WI38 (cell line): ENCODE results near the gene JDP2.

Source experiments
- H3K4me3 ChIP-seq: 2 replicates; pipeline ENCODE4 v1.5.1; 2011; ENCODE audit warnings: low read depth, mild to moderate bottlenecking, control low read depth, low read length
- TF ChIP-seq, protein P1 (sequence below): IDR thresholded peaks from 2 replicates; pipeline ENCODE4 v1.5.1; 2012; ENCODE audit warnings: low read depth, mild to moderate bottlenecking, control low read depth, low read length

The JDP2 gene

DNA sequence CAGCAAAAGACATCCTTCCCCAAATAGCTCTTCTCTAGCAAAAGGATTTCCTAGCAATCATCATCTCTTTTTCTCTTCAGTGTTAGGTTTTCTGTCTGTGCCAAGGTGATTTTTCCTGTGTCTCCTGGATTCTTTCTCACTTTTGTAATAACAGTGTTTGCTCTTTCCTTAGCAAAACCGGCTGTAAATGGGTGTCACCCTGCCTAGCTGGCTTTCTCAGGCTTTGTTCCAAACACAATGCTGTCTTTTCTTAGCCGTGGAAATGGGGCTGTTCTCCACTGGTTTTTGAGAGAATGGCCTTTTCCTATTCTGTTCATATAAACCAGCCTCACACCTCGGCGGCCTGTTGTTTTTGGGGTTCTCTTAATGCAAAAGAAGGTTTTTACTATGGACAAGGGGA lies 21.9 kb downstream of the JDP2 start:
- TF ChIP-seq, protein P1, sequence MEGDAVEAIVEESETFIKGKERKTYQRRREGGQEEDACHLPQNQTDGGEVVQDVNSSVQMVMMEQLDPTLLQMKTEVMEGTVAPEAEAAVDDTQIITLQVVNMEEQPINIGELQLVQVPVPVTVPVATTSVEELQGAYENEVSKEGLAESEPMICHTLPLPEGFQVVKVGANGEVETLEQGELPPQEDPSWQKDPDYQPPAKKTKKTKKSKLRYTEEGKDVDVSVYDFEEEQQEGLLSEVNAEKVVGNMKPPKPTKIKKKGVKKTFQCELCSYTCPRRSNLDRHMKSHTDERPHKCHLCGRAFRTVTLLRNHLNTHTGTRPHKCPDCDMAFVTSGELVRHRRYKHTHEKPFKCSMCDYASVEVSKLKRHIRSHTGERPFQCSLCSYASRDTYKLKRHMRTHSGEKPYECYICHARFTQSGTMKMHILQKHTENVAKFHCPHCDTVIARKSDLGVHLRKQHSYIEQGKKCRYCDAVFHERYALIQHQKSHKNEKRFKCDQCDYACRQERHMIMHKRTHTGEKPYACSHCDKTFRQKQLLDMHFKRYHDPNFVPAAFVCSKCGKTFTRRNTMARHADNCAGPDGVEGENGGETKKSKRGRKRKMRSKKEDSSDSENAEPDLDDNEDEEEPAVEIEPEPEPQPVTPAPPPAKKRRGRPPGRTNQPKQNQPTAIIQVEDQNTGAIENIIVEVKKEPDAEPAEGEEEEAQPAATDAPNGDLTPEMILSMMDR = no peak
- H3K4me3 ChIP-seq = no peak overlapping the region

DNA sequence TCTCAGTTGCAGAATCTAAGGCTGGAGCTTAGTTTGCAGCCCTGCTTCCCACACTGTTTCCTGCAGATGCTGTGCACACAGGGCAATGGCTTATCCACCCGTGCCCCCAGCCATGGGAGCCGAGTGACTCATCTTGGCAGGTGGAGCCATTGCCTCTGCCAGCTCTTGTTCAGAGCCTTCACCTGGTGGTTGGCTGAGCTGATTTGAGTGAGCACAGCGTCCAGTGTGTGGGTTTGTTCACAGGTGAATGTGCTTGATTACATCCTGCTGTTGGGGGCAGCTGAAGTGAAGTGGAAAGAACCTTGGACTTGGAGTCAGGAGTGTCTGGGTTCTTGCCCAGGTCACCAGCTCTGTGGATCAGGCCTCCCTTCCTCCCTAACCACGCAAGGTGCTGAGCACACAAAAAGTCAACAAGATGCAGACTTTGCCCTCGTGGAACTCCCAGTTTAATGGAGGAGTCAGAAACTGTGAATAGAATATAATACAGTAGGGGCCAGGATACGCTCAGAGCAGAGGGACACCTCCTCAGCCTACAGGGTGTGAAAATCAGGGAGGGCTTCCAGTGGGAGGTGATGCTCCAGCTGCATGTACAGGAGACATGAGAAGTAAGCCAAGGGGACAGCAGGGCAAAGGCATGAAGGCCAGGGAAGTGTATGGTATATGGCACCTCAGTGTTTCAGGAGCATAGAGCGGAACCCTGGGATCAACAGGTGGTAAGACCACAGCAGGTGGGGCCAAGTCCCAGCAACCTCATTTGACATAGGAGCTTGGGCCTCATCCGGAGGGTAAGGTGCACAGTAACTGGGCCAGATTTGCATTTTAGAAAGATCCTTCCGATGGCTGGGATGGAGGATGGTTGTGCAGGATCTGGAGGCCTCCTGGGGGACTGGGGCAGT lies 22.8 kb downstream of the JDP2 start:
- TF ChIP-seq, protein P1 = no peak
- H3K4me3 ChIP-seq = no peak overlapping the region

GRCh38 chr14:75452324-75452723 lies 24.5 kb downstream of the JDP2 start:
- 0 out of 2 replicates have a peak overlapping the region, but pooled peaks have one; percentile 12 for H3K4me3 ChIP-seq
- TF ChIP-seq, protein P1 = no peak

DNA sequence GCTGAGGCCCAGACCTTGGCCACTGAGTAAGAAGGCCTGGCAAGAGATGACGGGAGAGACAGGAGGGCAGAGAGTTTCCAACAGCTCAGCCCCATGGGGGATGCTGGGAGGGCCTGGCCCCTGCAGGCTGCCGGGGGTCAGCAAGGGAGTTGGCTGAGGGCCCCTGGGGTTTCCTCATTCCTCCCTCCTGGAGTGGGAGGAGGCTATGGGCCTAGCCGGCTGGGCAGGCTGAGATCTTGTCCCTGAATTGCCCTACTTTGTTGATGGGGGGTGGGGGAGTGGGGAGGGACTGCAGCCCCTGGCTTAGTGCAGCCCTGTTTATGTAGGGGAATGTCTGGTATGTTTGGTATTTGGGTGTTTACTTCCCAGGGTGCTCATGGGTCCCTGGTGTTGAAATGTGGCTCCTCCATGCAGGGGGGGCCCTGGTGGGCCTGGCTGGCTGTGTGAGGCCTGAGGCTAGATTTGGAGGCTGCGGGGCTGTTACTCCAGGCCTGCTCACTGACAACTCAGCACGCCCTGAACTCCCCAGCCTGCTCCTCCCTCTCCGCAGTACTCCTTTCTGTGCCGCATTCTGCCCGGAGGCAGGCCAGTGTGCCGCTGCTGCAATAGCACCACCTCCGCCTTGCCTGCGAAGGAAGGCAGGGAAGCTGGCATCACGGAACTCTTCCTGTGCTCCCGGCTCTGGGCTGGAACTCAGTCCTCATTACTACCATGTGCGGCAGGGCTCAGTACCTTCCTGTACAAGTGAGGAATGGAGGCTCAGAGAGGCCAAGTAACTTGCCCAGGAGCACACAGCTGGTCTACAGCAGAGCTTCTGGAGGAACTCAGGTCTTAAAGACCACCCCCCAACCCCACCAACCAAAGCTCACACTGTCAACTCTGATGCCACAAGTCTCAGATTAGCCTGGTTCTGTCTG lies 25.3 kb downstream of the JDP2 start:
- TF ChIP-seq, protein P1 = no peak
- H3K4me3 ChIP-seq = peak overlapping the region; percentile 12; the same call in 1 of the 2 replicates

DNA sequence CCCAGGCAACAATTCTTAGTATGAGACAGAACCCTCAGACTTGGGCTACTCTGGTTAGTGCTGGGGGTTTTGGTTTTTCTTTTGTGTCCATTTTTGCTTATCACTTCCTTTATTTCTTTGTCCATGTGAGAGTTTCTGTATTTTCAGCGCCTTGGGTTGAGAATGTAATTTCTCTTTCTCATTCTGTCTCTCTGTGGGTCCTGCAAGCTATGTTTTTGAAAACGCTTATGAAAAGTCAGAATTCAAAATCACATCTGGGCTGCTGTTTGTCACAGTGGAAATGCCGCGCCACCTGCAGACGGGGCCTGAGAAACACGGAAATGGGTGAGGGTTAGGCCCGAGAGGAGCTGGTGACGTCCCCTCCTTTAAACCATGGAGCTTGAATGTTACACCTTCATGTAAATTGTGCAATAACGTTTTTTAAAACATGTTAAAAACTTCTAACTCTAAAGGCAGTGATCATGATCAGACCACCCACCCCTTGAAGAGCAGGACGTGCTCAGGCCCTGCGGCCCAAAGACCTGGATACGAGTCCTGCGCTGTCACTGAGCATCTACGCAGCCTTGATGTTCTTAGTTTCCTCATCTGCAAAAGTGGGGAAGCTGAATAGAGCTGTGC lies 26.1 kb downstream of the JDP2 start:
- TF ChIP-seq, protein P1 = no peak
- no peak overlapping the region for H3K4me3 ChIP-seq

DNA sequence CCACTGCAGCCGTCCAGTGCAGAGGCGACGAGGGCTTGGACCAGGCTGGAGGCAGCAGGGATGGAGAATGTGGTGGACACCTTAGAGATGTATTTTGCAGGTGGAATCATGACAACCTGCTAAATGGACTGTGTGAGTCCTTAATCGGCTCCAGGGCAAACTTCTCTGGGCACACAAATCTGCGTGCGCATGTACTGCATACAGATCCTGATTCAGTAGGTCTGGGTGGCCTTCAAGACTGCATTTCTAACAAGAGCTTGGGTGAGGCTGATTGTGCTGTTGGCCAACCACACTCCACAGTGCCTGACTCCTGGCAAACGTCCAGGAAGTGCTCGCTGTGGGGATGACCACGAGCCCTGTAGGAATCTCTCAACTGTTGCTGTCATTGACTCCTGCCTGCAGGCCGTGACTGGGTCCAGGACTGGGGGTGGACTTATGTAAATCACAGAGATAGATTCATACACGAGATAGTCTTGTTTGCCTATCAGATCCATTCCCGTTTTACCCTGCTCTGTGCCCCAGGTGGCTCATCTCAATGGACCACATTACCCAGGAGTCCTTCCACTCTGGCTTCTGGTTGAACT lies 27.2 kb downstream of the JDP2 start:
- TF ChIP-seq, protein P1 = no peak
- no peak overlapping the region for H3K4me3 ChIP-seq
